Heart right ventricle (tissue), 16 donors: ENCODE results near the gene MYLK3. TPM values are rescaled to one million over a fixed set of nuclear protein-coding genes. Genes with fewer than 3 reads are reported as not detected.

Experiments used
- ATAC-seq, 8 donors: fragments of 200-7000 bp; cut with Tn5 transposase; one replicate each; pipeline ENCODE4 v1.9.1; 2020; ENCODE audit warnings: mild to moderate bottlenecking in 8 of 8, moderate library complexity in 8 of 8, moderate number of reproducible peaks in 1 of 8
- DNase-seq, 2 donors: peaks; one replicate each; pipeline ENCODE4 v3.0.0-alpha.2; 2020
- H3K27ac ChIP-seq, 10 donors: fragments of 200-600 bp; sonication (generic) in 2 of 10; one replicate each; pipeline versions ENCODE4 v1.5.0 to v1.8.0; 2020 to 2022; ENCODE audit warnings: mild to moderate bottlenecking in 3 of 10
- H3K27me3 ChIP-seq, 7 donors: fragments of 200-600 bp; one replicate each; pipeline ENCODE4 v1.8.0; 2021 to 2022; ENCODE audit warnings: mild to moderate bottlenecking in 2 of 7
- H3K36me3 ChIP-seq, 9 donors: fragments of 200-600 bp; sonication (generic) in 1 of 9; one replicate each; pipeline versions ENCODE4 v1.5.0 to v1.8.0; 2020 to 2022; ENCODE audit warnings: mild to moderate bottlenecking in 2 of 9
- H3K4me1 ChIP-seq, 9 donors: fragments of 200-600 bp; sonication (generic) in 1 of 9; one replicate each; pipeline versions ENCODE4 v1.5.0 to v1.8.0; 2020 to 2022; ENCODE audit warnings: mild to moderate bottlenecking in 4 of 9
- H3K4me3 ChIP-seq, 10 donors: fragments of 200-600 bp; sonication (generic) in 2 of 10; one replicate each; pipeline versions ENCODE4 v1.5.0 to v1.8.0; 2020 to 2022; ENCODE audit warnings: mild to moderate bottlenecking in 7 of 10, moderate library complexity in 2 of 10
- H3K9me3 ChIP-seq, 11 donors: fragments of 200-600 bp in 10 of 11; sonication (generic) in 2 of 11; one replicate each; pipeline versions ENCODE4 v1.5.0 to v1.8.0; 2013 to 2022; ENCODE audit warnings: mild to moderate bottlenecking in 2 of 11, control low read depth in 1 of 11, moderate library complexity in 1 of 11
- WGBS, 2 donors: extraction: QIAGEN DNeasy Blood & Tissue Kit; methylation state at CpG; one replicate each; pipeline ENCODE4 v1.1.7; 2013; ENCODE audit warnings: inconsistent platforms in 1 of 2; 5-methylcytosine and 5-hydroxymethylcytosine counted together
- intact Hi-C, 10 donors: fragments of 100-400 bp; cut with DNase I; formaldehyde crosslinking; loops; one replicate each; pipeline versions ENCODE4 v1.11.1 to v1.14.2; 2022
- polyA plus RNA-seq, 2 donors: library from polyadenylated mRNA; stranded (reverse); fragments of 200-250 nt; gene quantifications; one replicate each; pipeline ENCODE4 v1.2.3, GENCODE V29; 2013
- total RNA-seq, 10 donors: library from RNA; stranded (reverse); fragmentation: NEBNext Ultra II Directional in 3 of 10; extraction: Animal tissue kit (Norgen Biotek cat#: 25700) in 3 of 10; gene quantifications; one replicate each; pipeline versions ENCODE4 v1.2.1 to v1.2.4, GENCODE V29; 2021 to 2023
- TF ChIP-seq, protein P1 (sequence below), 9 donors: fragments of 200-600 bp; sonication (generic) in 2 of 9; IDR thresholded peaks; one replicate each; pipeline versions ENCODE4 v1.5.0 to v1.8.0; 2021 to 2022; ENCODE audit warnings: antibody characterized with exemption in 9 of 9, mild to moderate bottlenecking in 5 of 9, moderate library complexity in 1 of 9
- donor health status: Arrhythmogenic right ventricular cardiomyopathy.
- donor health status: ischemic (EF 13 %, LVEDD 7.1; RV severe dilation, severe dysfunction).
- donor health status: healthy with polysubstance abuse.
- donor health status: DM: no; HTN: yes; CAD: no.
- donor health status: DM: no; HTN: no; CAD: no.
- donor health status: ischemic (EF 25% LVEDD 6.9; RV normal size, moderate dysfunction).
- donor health status: ischemic (EF 25% LVEDD 5.7; RV mildly dilated, moderate dysfunction).
- donor health status: healthy.
- donor health status: DM: yes; HTN: yes; CAD: no.
- donor health status: Ischemic cardiomyopathy.
- donor health status: ischemic (EF 35%, LVEDD 5.7; RV mildly dilated, moderate dysfunction).
- donor health status: nonischemic (EF 11% LVEDD 7.7; RV severe dilation, severe dysfunction).
- donor health status: DM: yes; HTN: yes; CAD: no.
- donor health status: PGD.
- donor health status: ischemic (EF 29% LVEDD 5.4; RV normal size, mild dysfunction).
- donor health status: nonischemic (EF 23%, LVEDD 6.1; RV moderate dilation, normal function).

Gene MYLK3
- total and polyA plus RNA-seq, 12 donors: 63.5 to 458 (median 256) TPM

DNA sequence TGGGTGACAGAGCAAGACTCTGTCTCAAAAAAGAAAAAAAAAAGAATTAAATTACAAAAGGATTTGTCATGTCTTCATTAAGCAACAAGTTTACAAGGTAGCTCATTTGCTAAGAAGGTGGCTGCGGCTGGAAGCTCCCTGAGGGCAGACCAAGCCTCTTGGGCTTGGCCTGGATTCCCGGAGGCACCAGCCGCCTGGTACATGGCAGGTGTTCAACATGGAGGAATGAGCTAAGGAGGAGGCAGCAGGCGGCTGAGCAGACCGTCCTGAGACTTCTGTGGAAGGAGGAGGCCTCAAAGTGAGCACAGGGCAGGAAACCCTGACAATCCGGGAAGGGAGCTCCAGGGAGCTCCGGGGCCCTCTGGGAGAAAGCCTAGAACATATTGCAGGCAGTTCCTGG, 3.2 kb upstream of the MYLK3 start:
- peak overlapping the region in 8 of 10 donors; percentile 5 to 99 (median 46) for H3K27ac ChIP-seq
- H3K4me1 ChIP-seq: peaks cover 5 to 63% (median 12%) of the 10 kb centered on the region in 9 donors
- DNase-seq (no peak), ATAC-seq (no peak)
- no peaks in the 10 kb centered on the region for H3K36me3 ChIP-seq
- 71 to 74% methylated on average over 7 of the region's 7 CpGs for WGBS, 2 donors
- intact Hi-C loops: no loop called here
- H3K27me3 ChIP-seq: no peaks in the 10 kb centered on the region
- no peaks in the 10 kb centered on the region for H3K9me3 ChIP-seq
- no peak overlapping the region for H3K4me3 ChIP-seq
- TF ChIP-seq, protein P1, sequence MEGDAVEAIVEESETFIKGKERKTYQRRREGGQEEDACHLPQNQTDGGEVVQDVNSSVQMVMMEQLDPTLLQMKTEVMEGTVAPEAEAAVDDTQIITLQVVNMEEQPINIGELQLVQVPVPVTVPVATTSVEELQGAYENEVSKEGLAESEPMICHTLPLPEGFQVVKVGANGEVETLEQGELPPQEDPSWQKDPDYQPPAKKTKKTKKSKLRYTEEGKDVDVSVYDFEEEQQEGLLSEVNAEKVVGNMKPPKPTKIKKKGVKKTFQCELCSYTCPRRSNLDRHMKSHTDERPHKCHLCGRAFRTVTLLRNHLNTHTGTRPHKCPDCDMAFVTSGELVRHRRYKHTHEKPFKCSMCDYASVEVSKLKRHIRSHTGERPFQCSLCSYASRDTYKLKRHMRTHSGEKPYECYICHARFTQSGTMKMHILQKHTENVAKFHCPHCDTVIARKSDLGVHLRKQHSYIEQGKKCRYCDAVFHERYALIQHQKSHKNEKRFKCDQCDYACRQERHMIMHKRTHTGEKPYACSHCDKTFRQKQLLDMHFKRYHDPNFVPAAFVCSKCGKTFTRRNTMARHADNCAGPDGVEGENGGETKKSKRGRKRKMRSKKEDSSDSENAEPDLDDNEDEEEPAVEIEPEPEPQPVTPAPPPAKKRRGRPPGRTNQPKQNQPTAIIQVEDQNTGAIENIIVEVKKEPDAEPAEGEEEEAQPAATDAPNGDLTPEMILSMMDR (IDR thresholded peaks at IDR 0.05): no peak

GRCh38 chr16:46748775-46749705, 896 bp upstream of the MYLK3 start:
- peak; percentile 48 to 83 (median 74) for ATAC-seq
- intact Hi-C loops: loop anchor here in 3 of 10 donors (1.0 to 10.0 kb wide), 3 partner anchors 8 to 54 kb away; no protein-coding TSS in a partner anchor
- TF ChIP-seq, protein P1 (IDR thresholded peaks at IDR 0.05): no peak
- H3K36me3 ChIP-seq: no peaks in the 10 kb centered on the region
- no peaks in the 10 kb centered on the region for H3K27me3 ChIP-seq
- 56 to 60% methylated on average over 20 of the region's 20 CpGs for WGBS, 2 donors
- peak; percentile 74 to 78 for DNase-seq
- peak overlapping the region; percentile 87 to 99 (median 94) for H3K27ac ChIP-seq
- H3K9me3 ChIP-seq: no peaks in the 10 kb centered on the region
- peak overlapping the region in 5 of 10 donors; percentile 19 to 70 (median 55) for H3K4me3 ChIP-seq
- H3K4me1 ChIP-seq: peaks cover 0 to 48% (median 20%) of the 10 kb centered on the region in 9 donors

- no peaks in the 10 kb centered on the region for H3K9me3 ChIP-seq
- no peaks in the 10 kb centered on the region for H3K27me3 ChIP-seq
- DNase-seq (peak; percentile 43 to 58), ATAC-seq (peak; percentile 34 to 66 (median 42))
- H3K4me3 ChIP-seq: peak overlapping the region; percentile 27 to 70 (median 50)
- H3K36me3 ChIP-seq: no peaks in the 10 kb centered on the region
- TF ChIP-seq, protein P1 (IDR thresholded peaks at IDR 0.05): no peak
- intact Hi-C loops: loop anchor here in 2 of 10 donors (5.0 to 10.0 kb wide), 2 partner anchors 35 to 52 kb away; no protein-coding TSS in a partner anchor
- 46 to 61% methylated on average over 15 of the region's 15 CpGs for WGBS, 2 donors
- peak overlapping the region; percentile 87 to 99 (median 94) for H3K27ac ChIP-seq
- H3K4me1 ChIP-seq: peaks cover 0 to 54% (median 36%) of the 10 kb centered on the region in 9 donors
These were observed 1.0 kb downstream of the MYLK3 start for GRCh38 chr16:46746821-46747776.
